Fibroblast of lung (primary cell): ENCODE measurements around the gene TUBB1. TPM values are rescaled to one million over a fixed set of nuclear protein-coding genes. Genes with fewer than 3 reads are reported as not detected.

ENCODE experiments used
- DNase-seq, 2 donors: peaks; one replicate each; pipeline versions ENCODE4 v3.0.0 to v3.0.0-alpha.2; 2010; ENCODE audit warnings: low read depth in 2 of 2
- H2AFZ ChIP-seq: 2 replicates; pipeline ENCODE4 v1.5.1; 2012; ENCODE audit warnings: low read length, control low read depth, inconsistent platforms
- H3K27ac ChIP-seq: 2 replicates; pipeline ENCODE4 v1.5.1; 2011; ENCODE audit warnings: low read length, control low read depth; ENCODE audit not compliant: insufficient read depth
- H3K27me3 ChIP-seq: 2 replicates; pipeline ENCODE4 v1.5.1; 2011; ENCODE audit warnings: mild to moderate bottlenecking, low read length; ENCODE audit not compliant: control insufficient read depth, insufficient read depth
- H3K36me3 ChIP-seq: 2 replicates; pipeline ENCODE4 v1.5.1; 2011; ENCODE audit warnings: low read length; ENCODE audit not compliant: control insufficient read depth, insufficient read depth
- H3K4me1 ChIP-seq: 2 replicates; pipeline ENCODE4 v1.5.1; 2011; ENCODE audit warnings: low read length; ENCODE audit not compliant: control insufficient read depth, insufficient read depth; ENCODE audit errors: extremely low read depth
- H3K4me2 ChIP-seq: 2 replicates; pipeline ENCODE4 v1.5.1; 2011; ENCODE audit warnings: low read length, control low read depth; ENCODE audit not compliant: insufficient read depth; ENCODE audit errors: extremely low read depth
- H3K4me3 ChIP-seq, 4 experiments: fragments of 200-600 bp in 1 of 4; sonication (generic) in 1 of 4; replicated peaks in 1 of 4; 2 replicates each; pipeline ENCODE4 v1.5.1; 2011 to 2016; ENCODE audit warnings: low read length in 4 of 4, low read depth in 3 of 4, mild to moderate bottlenecking in 3 of 4, control low read depth in 2 of 4, inconsistent platforms in 1 of 4, mixed read lengths in 1 of 4; ENCODE audit not compliant: insufficient read depth in 1 of 4; ENCODE audit errors: control extremely low read depth in 1 of 4
- H3K79me2 ChIP-seq: 2 replicates; pipeline ENCODE4 v1.5.1; 2012; ENCODE audit warnings: mild to moderate bottlenecking, low read length, inconsistent platforms; ENCODE audit not compliant: control insufficient read depth, insufficient read depth
- H3K9ac ChIP-seq: 2 replicates; pipeline ENCODE4 v1.5.1; 2011; ENCODE audit warnings: mild to moderate bottlenecking, low read length, control low read depth; ENCODE audit not compliant: insufficient read depth
- H3K9me3 ChIP-seq: 2 replicates; pipeline ENCODE4 v1.5.1; 2012; ENCODE audit warnings: low read depth, low read length; ENCODE audit not compliant: control insufficient read depth, insufficient read depth
- H4K20me1 ChIP-seq: 2 replicates; pipeline ENCODE4 v1.5.1; 2011; ENCODE audit warnings: low read length; ENCODE audit not compliant: control insufficient read depth, insufficient read depth; ENCODE audit errors: extremely low read depth
- CTCF ChIP-seq, 2 donors: IDR thresholded peaks in 1 of 2; conservative IDR thresholded peaks in 1 of 2; 1 replicate in 1 of 2; 2 replicates in 1 of 2; pipeline ENCODE4 v1.5.1; 2011 to 2012; ENCODE audit warnings: low read length in 2 of 2, control low read depth in 1 of 2, inconsistent platforms in 1 of 2, low read depth in 1 of 2, mild to moderate bottlenecking in 1 of 2
- EZH2 ChIP-seq: IDR thresholded peaks from 2 replicates; pipeline ENCODE4 v1.5.1; 2012; ENCODE audit warnings: low read length, control low read depth, mild to moderate bottlenecking; ENCODE audit errors: missing control alignments
- polyA plus RNA-seq, 2 donors: library from polyadenylated mRNA; depleted of rRNA in 1 of 2; stranded (reverse) in 1 of 2; unstranded in 1 of 2; fragments of >200 nt; gene quantifications; 2 replicates each; pipeline ENCODE4 v1.2.1, GENCODE V29; 2011 to 2012; ENCODE audit warnings: missing spikeins in 1 of 2
- total RNA-seq: library from RNA; depleted of rRNA; stranded (reverse); fragments of >200 nt; gene quantifications from 2 replicates; pipeline ENCODE4 v1.2.1, GENCODE V29; 2014

Gene TUBB1
- total and polyA plus RNA-seq, 2 donors (not counting 1 experiment from before 2014, with no cell fraction given): under 0.01 TPM; not detected in 1

- no peaks in the 10 kb centered on the region for H3K79me2 ChIP-seq
- H3K4me3 ChIP-seq: no peak overlapping the region
- no peak overlapping the region for H3K27ac ChIP-seq
- no peaks in the 10 kb centered on the region for H3K27me3 ChIP-seq
- peaks cover 2% of the 10 kb centered on the region for H3K4me1 ChIP-seq
- H2AFZ ChIP-seq: no peak overlapping the region
- H3K4me2 ChIP-seq: no peak overlapping the region
- peaks cover 28% of the 10 kb centered on the region for H3K36me3 ChIP-seq
- TF ChIP-seq EZH2: no peak
- no peak for TF ChIP-seq CTCF (conservative IDR thresholded peaks at IDR 0.05 in 1 of 2, IDR thresholded peaks at IDR 0.05 in 1 of 2; ENCODE audit: low read depth in 1 of 2, low read length in 2 of 2)
- no peaks in the 10 kb centered on the region for H3K9me3 ChIP-seq
- H3K9ac ChIP-seq: no peak overlapping the region
- H4K20me1 ChIP-seq: no peaks in the 10 kb centered on the region
- DNase-seq: no peak
These were observed 23.6 kb upstream of the TUBB1 start for GRCh38 chr20:58995461-58996225.

DNA sequence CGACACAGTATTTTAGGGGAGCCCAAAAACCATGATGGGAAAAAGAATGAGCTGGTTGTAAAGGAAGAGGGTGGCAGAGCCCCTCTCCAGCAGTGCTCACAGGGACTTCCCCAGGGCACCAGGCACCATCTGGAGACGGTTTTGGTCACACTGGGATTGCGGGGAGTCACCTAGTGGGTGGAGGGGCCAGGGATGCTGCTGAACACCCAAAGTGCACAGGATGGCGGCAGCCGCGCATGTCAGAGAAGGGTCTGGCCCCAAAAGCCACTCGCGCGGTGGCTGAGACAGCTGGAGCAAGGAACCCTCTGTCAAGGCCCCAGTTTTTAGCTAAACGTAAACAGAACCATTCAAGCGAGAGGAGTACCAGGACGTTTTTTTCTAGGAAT is 23.0 kb upstream of the TUBB1 start:
- Histone ChIP-seq H3K36me3 (peaks cover 24% of the 10 kb centered on the region), H3K27me3 (no peaks in the 10 kb centered on the region), H3K4me2 (no peak overlapping the region), H4K20me1 (no peaks in the 10 kb centered on the region), H2AFZ (no peak overlapping the region), H3K27ac (no peak overlapping the region), H3K9ac (no peak overlapping the region), H3K4me3 (no peak overlapping the region), H3K9me3 (no peaks in the 10 kb centered on the region), H3K4me1 (peaks cover 2% of the 10 kb centered on the region), H3K79me2 (no peaks in the 10 kb centered on the region)
- DNase-seq: no peak
- no peak for TF ChIP-seq EZH2
- no peak for TF ChIP-seq CTCF (conservative IDR thresholded peaks at IDR 0.05 in 1 of 2, IDR thresholded peaks at IDR 0.05 in 1 of 2; ENCODE audit: low read depth in 1 of 2, low read length in 2 of 2)

DNA sequence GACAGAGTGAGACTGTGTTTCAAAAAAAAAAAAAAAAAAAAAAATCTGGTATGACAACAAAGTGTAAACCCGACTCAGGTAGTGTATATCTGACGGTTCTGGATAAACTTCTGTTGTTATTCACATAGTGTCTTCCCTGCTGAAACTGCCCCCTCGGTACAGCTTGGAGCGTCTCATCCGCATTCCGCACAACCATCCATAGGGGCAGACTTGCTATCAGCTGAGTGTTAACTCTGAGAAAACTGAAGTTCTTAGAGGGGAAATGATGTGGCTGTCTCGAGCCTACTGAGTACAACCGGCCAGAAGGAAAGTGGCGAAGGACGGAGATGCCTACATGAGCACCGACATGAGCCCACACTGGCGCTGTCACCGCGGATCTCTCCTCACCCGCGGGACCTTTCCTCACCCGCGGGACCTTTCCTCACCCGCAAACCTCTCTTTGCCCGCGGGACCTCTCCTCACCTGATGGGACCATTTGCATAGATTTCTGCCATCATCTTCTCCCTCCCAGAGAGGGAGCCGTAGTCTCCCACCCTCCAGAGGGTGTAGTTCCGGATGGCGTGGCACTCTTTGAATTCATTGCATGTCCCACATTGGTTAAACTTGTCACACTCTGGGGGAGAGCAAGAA is 22.0 kb upstream of the TUBB1 start:
- no peak overlapping the region for H3K4me3 ChIP-seq
- H3K9me3 ChIP-seq: no peaks in the 10 kb centered on the region
- H3K4me1 ChIP-seq: peaks cover 2% of the 10 kb centered on the region
- no peaks in the 10 kb centered on the region for H4K20me1 ChIP-seq
- DNase-seq: no peak
- H3K79me2 ChIP-seq: no peaks in the 10 kb centered on the region
- no peak for TF ChIP-seq EZH2
- TF ChIP-seq CTCF (conservative IDR thresholded peaks at IDR 0.05 in 1 of 2, IDR thresholded peaks at IDR 0.05 in 1 of 2; ENCODE audit: low read depth in 1 of 2, low read length in 2 of 2): no peak
- H3K27ac ChIP-seq: no peak overlapping the region
- peaks cover 27% of the 10 kb centered on the region for H3K36me3 ChIP-seq
- H3K9ac ChIP-seq: no peak overlapping the region
- no peak overlapping the region for H3K4me2 ChIP-seq
- H3K27me3 ChIP-seq: no peaks in the 10 kb centered on the region
- no peak overlapping the region for H2AFZ ChIP-seq
